HG03175 (cell line): ENCODE measurements around the gene SHROOM1.

Experiments used
- ATAC-seq: cut with Tn5 transposase; IDR thresholded peaks from one replicate; pipeline ENCODE4 v1.9.1; 2021; ENCODE audit warnings: mild to moderate bottlenecking, moderate library complexity; ENCODE audit not compliant: unreplicated experiment

Gene SHROOM1

GRCh38 chr5:132853323-132853722 is 22.9 kb upstream of the SHROOM1 start:
- ATAC-seq: no peak

GRCh38 chr5:132850066-132850465 is 19.6 kb upstream of the SHROOM1 start:
- ATAC-seq: no peak

GRCh38 chr5:132849347-132849746 is 18.9 kb upstream of the SHROOM1 start:
- ATAC-seq: no peak

GRCh38 chr5:132848270-132848669 is 17.8 kb upstream of the SHROOM1 start:
- no peak for ATAC-seq

GRCh38 chr5:132841305-132841704 is 10.9 kb upstream of the SHROOM1 start:
- no peak for ATAC-seq

- ATAC-seq: no peak
These were observed 10.4 kb upstream of the SHROOM1 start for GRCh38 chr5:132840896-132841295.

- ATAC-seq: no peak
These were observed 9.9 kb upstream of the SHROOM1 start for GRCh38 chr5:132840313-132840712.

GRCh38 chr5:132839426-132840301 is 9.2 kb upstream of the SHROOM1 start:
- ATAC-seq: no peak

- ATAC-seq: no peak
These were observed 8.3 kb upstream of the SHROOM1 start for GRCh38 chr5:132838516-132839282.

- no peak for ATAC-seq
These were observed 7.4 kb upstream of the SHROOM1 start for GRCh38 chr5:132837868-132838267.

- ATAC-seq: no peak
These were observed 6.4 kb upstream of the SHROOM1 start for GRCh38 chr5:132836852-132837251.

- no peak for ATAC-seq
These were observed 3.6 kb upstream of the SHROOM1 start for GRCh38 chr5:132834057-132834456.

GRCh38 chr5:132832612-132833011 is 2.2 kb upstream of the SHROOM1 start:
- ATAC-seq: no peak

GRCh38 chr5:132831095-132831860 is 831 bp upstream of the SHROOM1 start:
- ATAC-seq: no peak

GRCh38 chr5:132829742-132830435 is 558 bp downstream of the SHROOM1 start:
- ATAC-seq: peak; percentile 82

- ATAC-seq: no peak
These were observed 1.5 kb downstream of the SHROOM1 start for GRCh38 chr5:132828846-132829494.

GRCh38 chr5:132827943-132828673 is 2.3 kb downstream of the SHROOM1 start:
- no peak for ATAC-seq

GRCh38 chr5:132826424-132827082 is 3.9 kb downstream of the SHROOM1 start:
- ATAC-seq: no peak

GRCh38 chr5:132825834-132826391 is 4.5 kb downstream of the SHROOM1 start:
- ATAC-seq: no peak
